Ovary (tissue), 3 donors: ENCODE measurements around the gene TCEAL4.

Experiments used
- CTCF ChIP-seq, 3 donors: fragments of 450-650 bp in 2 of 3; fragments of 200-600 bp in 1 of 3; IDR thresholded peaks; one replicate each; pipeline versions ENCODE4 v1.5.1 to v1.8.0; 2016 to 2022; ENCODE audit warnings: antibody characterized with exemption in 3 of 3, mild to moderate bottlenecking in 1 of 3
- EP300 ChIP-seq: sonication (generic); formaldehyde crosslinking; IDR thresholded peaks from one replicate; pipeline ENCODE4 v1.6.1; 2017; ENCODE audit warnings: antibody characterized with exemption
- POLR2A ChIP-seq: fragments of 450-650 bp; IDR thresholded peaks from one replicate; pipeline ENCODE4 v1.6.1; 2017; ENCODE audit warnings: antibody characterized with exemption, mild to moderate bottlenecking, moderate library complexity
- donor health status: DM: no; HTN: no; CAD: no.

GRCh38 chrX:103538728-103539127 is 46.6 kb upstream of the TCEAL4 start:
- no peak for TF ChIP-seq CTCF (IDR thresholded peaks at IDR 0.05)
- TF ChIP-seq POLR2A: peak; percentile 19
- peak; percentile 58 for TF ChIP-seq EP300
